ENCODE measurements around the gene TMEM255B. TPM values are rescaled to one million over a fixed set of nuclear protein-coding genes. Genes with fewer than 3 reads are reported as not detected.

The TMEM255B gene
- total and polyA plus RNA-seq, 2 of the 4 experiments (the other 2 are of a cell fraction): 0.36 to 0.94 TPM

DNA sequence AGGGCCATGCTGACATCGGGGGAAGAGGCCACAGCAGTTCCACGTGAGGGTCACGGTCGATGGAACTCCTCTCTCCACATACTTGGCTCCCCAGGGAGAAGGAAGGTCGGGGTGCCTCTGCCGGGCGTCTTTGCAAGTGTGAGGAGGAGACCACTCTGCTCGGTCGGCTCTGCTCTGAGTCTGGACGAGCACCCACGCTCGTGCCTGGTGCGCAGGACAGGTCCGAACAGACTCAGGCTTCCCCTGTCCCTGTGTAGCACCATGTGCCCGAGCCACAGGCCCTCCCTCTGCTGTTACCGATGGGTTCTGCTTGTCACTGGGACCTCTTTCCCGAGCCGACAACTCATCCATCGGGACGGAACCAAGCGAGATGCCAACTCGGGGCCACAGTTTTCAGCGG, 35.1 kb downstream of the TMEM255B start:
- H3K4me2 ChIP-seq (ENCODE audit: low read depth, low read length): no peak overlapping the region
- no peak overlapping the region for H2AK9ac ChIP-seq (replicated peaks; ENCODE audit: low read depth, low read length, poor library complexity)
- no peak overlapping the region for H3K14ac ChIP-seq (replicated peaks; ENCODE audit: low read depth, low read length)
- H3K27ac ChIP-seq (ENCODE audit: insufficient read depth, low read length): no peak overlapping the region
- no peak overlapping the region for H2AK5ac ChIP-seq (ENCODE audit: low read depth, low read length)
- no peak overlapping the region for H2BK120ac ChIP-seq (ENCODE audit: low read depth, low read length)
- no peak for TF ChIP-seq MAZ (IDR thresholded peaks at IDR 0.05; ENCODE audit: borderline replicate concordance, low read depth, low read length)
- TF ChIP-seq MAFK (IDR thresholded peaks at IDR 0.05; ENCODE audit: low read depth, low read length): no peak
- no peak for TF ChIP-seq ELK1 (IDR thresholded peaks at IDR 0.05; ENCODE audit: borderline replicate concordance, low read depth, low read length)
- no peak for TF ChIP-seq CHD1 (IDR thresholded peaks at IDR 0.05; ENCODE audit: low read depth, low read length)
- no peak for TF ChIP-seq RFX5 (IDR thresholded peaks at IDR 0.05; ENCODE audit: low read depth, low read length)
- TF ChIP-seq USF2 (IDR thresholded peaks at IDR 0.05; ENCODE audit: low read depth, low read length): no peak
- no peak for TF ChIP-seq BHLHE40 (IDR thresholded peaks at IDR 0.05; ENCODE audit: low read depth, low read length)
- TF ChIP-seq SMC3 (IDR thresholded peaks at IDR 0.05; ENCODE audit: low read depth, low read length): no peak
- no peak for TF ChIP-seq NFE2L2 (IDR thresholded peaks at IDR 0.05; ENCODE audit: low read depth, low read length)
- no peak overlapping the region for H2AFZ ChIP-seq (replicated peaks; ENCODE audit: low read length, poor library complexity)
- H3K27me3 ChIP-seq (ENCODE audit: control insufficient read depth, insufficient read depth, low read length): peaks cover 27% of the 10 kb centered on the region
- no peak overlapping the region for H2BK15ac ChIP-seq (ENCODE audit: low read depth, low read length)
- H3K9ac ChIP-seq (ENCODE audit: low read depth, low read length): no peak overlapping the region
- WGBS, 2 experiments (ENCODE audit: extremely low coverage in 2 of 2, insufficient read length in 1 of 2): 88% methylated on average over 19 of the region's 23 CpGs; no CpG with 5 or more reads in 1 of the 2 experiments
- no peak overlapping the region for H4K5ac ChIP-seq (ENCODE audit: low read depth, low read length)
- H2BK5ac ChIP-seq (ENCODE audit: low read depth, low read length, poor library complexity, severe bottlenecking): no peak overlapping the region
- in situ Hi-C loops (cut with MboI; ENCODE audit: low sequenced_read_pairs): no loop called here
- H3K4me3 ChIP-seq (ENCODE audit: insufficient read depth, low read depth, low read length): no peak overlapping the region
- no peak overlapping the region for H3K18ac ChIP-seq (ENCODE audit: low read depth, low read length)
- no peaks in the 10 kb centered on the region for H3K36me3 ChIP-seq (ENCODE audit: control insufficient read depth, insufficient read depth, low read length)
- POLR2A ChIA-PET (ENCODE audit: unreplicated experiment): no interaction called here
- H2BK20ac ChIP-seq (ENCODE audit: low read depth, low read length): no peak overlapping the region
- no peaks in the 10 kb centered on the region; the same call in 1 of the 2 replicates for H4K20me1 ChIP-seq (ENCODE audit: insufficient read depth, low read length)
- H3K4ac ChIP-seq (ENCODE audit: low read depth, low read length): no peak overlapping the region
- H3K9me3 ChIP-seq (ENCODE audit: control insufficient read depth, insufficient read depth, low read length): no peaks in the 10 kb centered on the region
- H4K8ac ChIP-seq (ENCODE audit: low read depth in 2 of 2, low read length in 2 of 2): no peak overlapping the region
- no peak for ATAC-seq (ENCODE audit: low read depth)
- CTCF ChIA-PET: no interaction called here
- H3K56ac ChIP-seq (ENCODE audit: extremely low read depth, insufficient read depth, low read length): no peak overlapping the region
- no peaks in the 10 kb centered on the region; the same call in 1 of the 2 replicates for H3K4me1 ChIP-seq (ENCODE audit: control insufficient read depth, insufficient read depth, low read length)
- dilution Hi-C loops (cut with HindIII; ENCODE audit: low sequenced_read_pairs, unreplicated experiment): no loop called here
- no peak overlapping the region for H3K23ac ChIP-seq (ENCODE audit: low read depth, low read length)
- intact Hi-C loops (cut with micrococcal nuclease): no loop called here
- H4K91ac ChIP-seq (ENCODE audit: insufficient read depth, low read depth, low read length): no peak overlapping the region
- no peak for DNase-seq
- no peaks in the 10 kb centered on the region for H3K79me1 ChIP-seq (ENCODE audit: low read depth in 1 of 2, low read length in 2 of 2)
- H3K9me1 ChIP-seq (ENCODE audit: insufficient read depth, low read length): peaks cover 6% of the 10 kb centered on the region; the same call in 1 of the 2 replicates
- no TSS peak for BruUV-seq (replicated peaks)

Data from IMR-90 (cell line).